IMR-90 (cell line): ENCODE measurements around the gene PEX26.

Experiments
- BHLHE40 ChIP-seq: fragments of 150-350 bp; IDR thresholded peaks from 2 replicates; pipeline ENCODE4 v1.6.1; 2016; ENCODE audit warnings: mild to moderate bottlenecking, low read depth, low read length
- POLR2A ChIP-seq: IDR thresholded peaks from 2 replicates; pipeline ENCODE4 v1.6.1; 2012; ENCODE audit warnings: mild to moderate bottlenecking, low read depth, low read length
- RAD21 ChIP-seq: IDR thresholded peaks from 2 replicates; pipeline ENCODE4 v1.6.1; 2012; ENCODE audit warnings: low read length, improper control_type of control experiment
- TF ChIP-seq, protein P1 (sequence below): conservative IDR thresholded peaks from 2 replicates; pipeline ENCODE4 v1.5.1; 2012; ENCODE audit warnings: mild to moderate bottlenecking, low read depth, low read length, improper control_type of control experiment
- TF ChIP-seq, protein P2 (sequence below): fragments of 150-350 bp; IDR thresholded peaks from 2 replicates; pipeline ENCODE4 v1.6.1; 2016; ENCODE audit warnings: low read depth, mild to moderate bottlenecking, low read length, moderate library complexity, borderline replicate concordance
- TF ChIP-seq, protein P3 (sequence below): fragments of 150-350 bp; IDR thresholded peaks from 2 replicates; pipeline ENCODE4 v1.6.1; 2017; ENCODE audit warnings: mild to moderate bottlenecking, antibody characterized with exemption, low read length, low read depth

DNA sequence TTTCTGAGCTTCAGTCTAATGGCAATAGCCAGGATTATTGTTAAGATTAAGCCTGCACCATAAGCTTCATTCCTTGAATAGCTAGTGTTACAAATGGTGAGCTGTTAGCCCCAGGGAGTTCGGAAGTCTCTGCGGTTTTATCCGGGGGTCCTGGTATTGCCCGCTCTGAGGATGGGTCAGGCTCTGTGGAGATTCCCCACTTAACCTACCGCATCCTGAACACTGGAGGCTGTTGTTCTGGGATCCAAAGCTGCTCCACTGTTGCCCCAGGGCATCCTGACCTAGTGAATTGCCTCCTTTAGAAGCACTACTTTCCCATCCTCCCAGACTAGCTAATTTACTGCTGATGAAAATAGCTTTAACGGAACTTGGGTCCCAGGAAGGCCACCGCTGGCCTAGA, 14.5 kb upstream of the PEX26 start:
- TF ChIP-seq POLR2A (no peak), RAD21 (no peak), BHLHE40 (no peak)
- TF ChIP-seq, protein P1, sequence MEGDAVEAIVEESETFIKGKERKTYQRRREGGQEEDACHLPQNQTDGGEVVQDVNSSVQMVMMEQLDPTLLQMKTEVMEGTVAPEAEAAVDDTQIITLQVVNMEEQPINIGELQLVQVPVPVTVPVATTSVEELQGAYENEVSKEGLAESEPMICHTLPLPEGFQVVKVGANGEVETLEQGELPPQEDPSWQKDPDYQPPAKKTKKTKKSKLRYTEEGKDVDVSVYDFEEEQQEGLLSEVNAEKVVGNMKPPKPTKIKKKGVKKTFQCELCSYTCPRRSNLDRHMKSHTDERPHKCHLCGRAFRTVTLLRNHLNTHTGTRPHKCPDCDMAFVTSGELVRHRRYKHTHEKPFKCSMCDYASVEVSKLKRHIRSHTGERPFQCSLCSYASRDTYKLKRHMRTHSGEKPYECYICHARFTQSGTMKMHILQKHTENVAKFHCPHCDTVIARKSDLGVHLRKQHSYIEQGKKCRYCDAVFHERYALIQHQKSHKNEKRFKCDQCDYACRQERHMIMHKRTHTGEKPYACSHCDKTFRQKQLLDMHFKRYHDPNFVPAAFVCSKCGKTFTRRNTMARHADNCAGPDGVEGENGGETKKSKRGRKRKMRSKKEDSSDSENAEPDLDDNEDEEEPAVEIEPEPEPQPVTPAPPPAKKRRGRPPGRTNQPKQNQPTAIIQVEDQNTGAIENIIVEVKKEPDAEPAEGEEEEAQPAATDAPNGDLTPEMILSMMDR: no peak
- TF ChIP-seq, protein P2, sequence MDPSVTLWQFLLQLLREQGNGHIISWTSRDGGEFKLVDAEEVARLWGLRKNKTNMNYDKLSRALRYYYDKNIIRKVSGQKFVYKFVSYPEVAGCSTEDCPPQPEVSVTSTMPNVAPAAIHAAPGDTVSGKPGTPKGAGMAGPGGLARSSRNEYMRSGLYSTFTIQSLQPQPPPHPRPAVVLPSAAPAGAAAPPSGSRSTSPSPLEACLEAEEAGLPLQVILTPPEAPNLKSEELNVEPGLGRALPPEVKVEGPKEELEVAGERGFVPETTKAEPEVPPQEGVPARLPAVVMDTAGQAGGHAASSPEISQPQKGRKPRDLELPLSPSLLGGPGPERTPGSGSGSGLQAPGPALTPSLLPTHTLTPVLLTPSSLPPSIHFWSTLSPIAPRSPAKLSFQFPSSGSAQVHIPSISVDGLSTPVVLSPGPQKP: no peak
- TF ChIP-seq, protein P3, sequence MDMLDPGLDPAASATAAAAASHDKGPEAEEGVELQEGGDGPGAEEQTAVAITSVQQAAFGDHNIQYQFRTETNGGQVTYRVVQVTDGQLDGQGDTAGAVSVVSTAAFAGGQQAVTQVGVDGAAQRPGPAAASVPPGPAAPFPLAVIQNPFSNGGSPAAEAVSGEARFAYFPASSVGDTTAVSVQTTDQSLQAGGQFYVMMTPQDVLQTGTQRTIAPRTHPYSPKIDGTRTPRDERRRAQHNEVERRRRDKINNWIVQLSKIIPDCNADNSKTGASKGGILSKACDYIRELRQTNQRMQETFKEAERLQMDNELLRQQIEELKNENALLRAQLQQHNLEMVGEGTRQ: no peak
